Fibroblast of gingiva (primary cell): Measurements from ENCODE around the gene ANKS6.
A peak's percentile ranks its signal among the peaks of the same experiment; 100 is the strongest.

Experiments
- DNase-seq: peaks from one replicate; pipeline ENCODE4 v3.0.0-alpha.2; 2011; ENCODE audit warnings: low read depth

The ANKS6 gene

GRCh38 chr9:98736226-98736625, 60.1 kb downstream of the ANKS6 start:
- DNase-seq = no peak

DNA sequence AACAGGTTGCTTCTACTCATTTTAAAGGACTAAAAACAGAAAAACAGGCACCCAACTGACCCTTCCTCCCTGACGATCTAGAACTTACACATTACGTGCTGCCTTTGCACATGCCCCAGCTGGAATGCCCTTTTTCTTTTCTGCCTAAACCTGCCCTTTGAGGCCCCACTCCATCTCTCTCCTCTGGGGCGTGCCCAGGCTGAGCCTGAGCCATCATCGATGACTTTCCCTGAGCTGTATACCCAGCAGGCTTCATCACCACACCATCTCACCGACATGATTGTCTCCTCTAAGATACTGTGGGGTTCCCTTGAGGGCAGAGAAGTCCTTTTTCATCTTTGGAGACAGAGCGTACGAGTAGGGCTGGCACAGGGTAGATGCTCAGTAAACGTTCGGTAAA, 63.6 kb downstream of the ANKS6 start:
- DNase-seq = no peak

DNA sequence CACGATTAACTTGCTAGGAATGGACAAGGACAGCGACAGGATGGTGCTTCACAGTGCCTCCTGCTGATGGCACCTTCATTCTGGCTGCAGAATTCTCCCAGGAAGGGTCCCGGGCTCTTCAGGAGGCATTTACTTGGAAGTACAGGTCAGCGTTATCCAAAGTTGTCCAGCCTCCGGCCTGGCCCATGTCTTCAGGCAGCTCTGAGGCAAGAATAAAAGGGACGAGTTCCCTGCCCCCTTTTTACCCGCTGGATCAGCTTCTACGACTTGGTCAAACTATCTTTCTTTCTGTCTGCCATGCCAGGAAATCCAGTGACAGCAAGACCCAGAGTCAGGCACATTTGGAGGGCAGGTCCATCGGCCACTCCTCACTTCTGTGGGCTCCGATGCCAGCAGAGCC, 64.3 kb downstream of the ANKS6 start:
- DNase-seq = no peak

GRCh38 chr9:98730871-98731270, 65.5 kb downstream of the ANKS6 start:
- DNase-seq = no peak

- DNase-seq = no peak
Measured at GRCh38 chr9:98728500-98728899, 67.9 kb downstream of the ANKS6 start.

- DNase-seq = no peak
Measured at GRCh38 chr9:98727428-98727827, 68.9 kb downstream of the ANKS6 start.

DNA sequence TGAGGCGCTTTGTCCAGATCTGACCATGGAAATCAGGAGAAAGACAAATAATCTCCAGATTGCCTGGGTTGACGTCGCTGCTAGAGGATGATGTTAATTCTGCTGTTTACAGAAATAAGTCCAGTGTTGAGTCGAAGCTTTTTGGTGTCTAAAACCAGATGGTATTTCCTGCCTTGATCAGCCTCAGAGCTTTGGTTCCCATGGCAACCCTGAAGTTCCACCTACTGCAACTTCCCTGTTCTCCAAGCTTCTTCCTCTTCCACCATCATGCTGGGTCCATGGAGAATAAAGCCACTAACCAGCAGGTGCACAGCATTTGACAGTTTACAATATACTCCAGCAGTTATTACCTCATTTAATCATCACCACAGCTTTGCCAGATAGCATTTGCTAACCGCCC, 69.6 kb downstream of the ANKS6 start:
- DNase-seq = peak; percentile 31

- no peak for DNase-seq
Measured at GRCh38 chr9:98724810-98725530, 71.4 kb downstream of the ANKS6 start.

GRCh38 chr9:98721643-98722042, 74.7 kb downstream of the ANKS6 start:
- no peak for DNase-seq

DNA sequence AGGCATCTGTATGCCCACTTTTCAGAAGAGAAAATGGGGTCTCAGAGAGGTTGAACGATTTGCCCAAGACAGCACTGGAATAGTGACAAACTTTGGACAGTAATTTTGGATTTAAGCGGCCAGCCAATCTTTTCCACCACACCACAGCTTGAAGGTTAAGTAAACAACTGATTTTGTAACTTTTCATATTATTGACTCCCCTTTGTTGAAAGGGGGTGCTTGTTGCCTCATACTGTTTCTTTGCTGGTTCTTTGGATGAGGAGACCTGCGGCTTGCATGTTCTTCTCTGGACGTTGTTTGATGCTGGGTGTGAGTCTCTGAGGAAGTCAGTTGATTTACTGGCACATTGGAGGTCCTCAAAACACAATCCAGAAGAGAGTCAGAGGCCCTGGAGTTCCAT, 76.0 kb downstream of the ANKS6 start:
- DNase-seq = no peak

DNA sequence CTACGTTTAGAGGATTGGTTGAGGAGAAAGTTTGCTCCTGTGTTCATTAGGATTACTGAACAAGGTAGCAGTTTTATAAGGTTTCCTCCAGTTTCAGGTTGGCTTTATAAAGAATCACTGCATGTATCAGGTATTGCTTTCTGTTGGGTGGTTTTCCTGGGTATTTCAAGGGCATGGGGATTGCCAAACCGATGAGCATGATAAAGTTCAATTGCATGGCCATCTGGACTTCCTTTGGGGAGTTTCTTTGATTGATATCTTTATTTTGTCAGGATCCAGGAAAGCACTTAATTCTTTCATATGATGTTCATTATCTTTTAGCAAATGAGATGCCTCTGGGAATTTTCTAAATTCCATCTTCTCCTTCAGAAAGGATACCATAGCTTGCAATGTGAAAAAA, 77.3 kb downstream of the ANKS6 start:
- no peak for DNase-seq

GRCh38 chr9:98714833-98715232, 81.5 kb downstream of the ANKS6 start:
- DNase-seq = no peak

DNA sequence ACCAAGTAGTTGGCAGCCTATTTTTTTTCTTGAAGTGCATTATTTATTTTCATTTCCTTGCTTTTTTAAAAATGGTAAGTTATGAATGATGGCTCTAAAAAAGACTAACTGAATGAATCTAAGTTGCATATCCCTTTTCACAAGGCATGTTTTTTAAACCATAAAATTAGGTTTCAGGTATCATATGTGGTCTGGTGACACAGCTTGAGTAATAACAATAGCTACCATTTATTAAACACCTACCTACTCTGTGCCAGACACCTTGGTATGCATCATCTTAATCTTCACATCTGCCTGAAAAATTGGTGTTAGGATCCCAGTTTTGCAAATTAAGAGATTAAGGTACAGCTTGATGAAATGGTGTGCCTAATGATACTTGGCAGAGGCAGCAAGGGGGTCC, 83.4 kb downstream of the ANKS6 start:
- no peak for DNase-seq

DNA sequence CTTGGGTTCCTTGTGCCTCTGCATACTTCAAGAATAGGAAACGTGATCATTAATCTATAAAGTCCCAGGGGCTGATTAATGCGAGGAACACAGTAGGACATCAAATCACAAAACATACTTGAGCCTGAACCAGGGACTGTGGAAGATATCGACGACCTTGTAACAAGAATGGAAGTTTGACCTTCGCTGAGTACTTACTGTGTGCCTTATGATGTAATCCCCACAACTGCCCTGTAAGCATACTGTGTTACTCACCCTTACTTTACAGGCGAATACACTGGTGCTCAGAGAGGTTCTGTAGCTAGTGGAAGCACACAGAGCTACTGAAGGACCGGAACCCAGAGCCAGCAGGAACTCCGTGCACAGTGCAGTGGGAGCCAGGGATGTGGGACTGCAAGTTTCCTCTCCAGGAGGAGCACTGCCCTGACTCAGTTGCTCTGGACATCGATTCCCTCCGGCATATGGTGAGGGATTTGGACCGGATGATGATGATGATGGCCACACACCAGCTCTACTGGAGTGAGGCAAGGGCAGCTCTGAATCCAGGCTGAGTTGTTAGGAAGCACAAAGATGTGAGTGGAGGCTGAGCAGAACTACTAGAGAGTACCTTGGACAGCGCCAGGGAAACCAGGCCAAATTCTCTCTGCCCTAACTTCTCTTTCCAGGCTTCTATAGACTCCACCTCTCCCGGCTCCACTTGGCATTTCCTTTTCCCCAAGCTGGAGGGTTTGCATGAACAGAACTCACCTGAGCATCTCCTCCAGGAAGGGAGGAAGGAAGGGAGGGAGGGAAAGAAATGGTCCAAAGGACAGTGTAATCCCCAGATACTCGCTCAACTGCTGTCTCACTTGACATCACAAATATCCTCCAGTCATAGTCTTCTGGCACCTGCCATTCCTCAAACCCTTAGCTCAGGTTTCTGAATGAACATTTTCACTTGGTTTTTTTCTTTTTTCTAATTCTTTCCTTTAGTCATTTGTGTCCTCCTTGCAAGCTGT, 86.1 kb downstream of the ANKS6 start:
- DNase-seq = peak; percentile 34

- no peak for DNase-seq
Measured at GRCh38 chr9:98708933-98709911, 87.1 kb downstream of the ANKS6 start, which contains the start of gene GABBR2. Gene GABBR2, minus strand, starts transcription at chr9:98708935. Its CDS starts 198 bp downstream, at chr9:98708737.

DNA sequence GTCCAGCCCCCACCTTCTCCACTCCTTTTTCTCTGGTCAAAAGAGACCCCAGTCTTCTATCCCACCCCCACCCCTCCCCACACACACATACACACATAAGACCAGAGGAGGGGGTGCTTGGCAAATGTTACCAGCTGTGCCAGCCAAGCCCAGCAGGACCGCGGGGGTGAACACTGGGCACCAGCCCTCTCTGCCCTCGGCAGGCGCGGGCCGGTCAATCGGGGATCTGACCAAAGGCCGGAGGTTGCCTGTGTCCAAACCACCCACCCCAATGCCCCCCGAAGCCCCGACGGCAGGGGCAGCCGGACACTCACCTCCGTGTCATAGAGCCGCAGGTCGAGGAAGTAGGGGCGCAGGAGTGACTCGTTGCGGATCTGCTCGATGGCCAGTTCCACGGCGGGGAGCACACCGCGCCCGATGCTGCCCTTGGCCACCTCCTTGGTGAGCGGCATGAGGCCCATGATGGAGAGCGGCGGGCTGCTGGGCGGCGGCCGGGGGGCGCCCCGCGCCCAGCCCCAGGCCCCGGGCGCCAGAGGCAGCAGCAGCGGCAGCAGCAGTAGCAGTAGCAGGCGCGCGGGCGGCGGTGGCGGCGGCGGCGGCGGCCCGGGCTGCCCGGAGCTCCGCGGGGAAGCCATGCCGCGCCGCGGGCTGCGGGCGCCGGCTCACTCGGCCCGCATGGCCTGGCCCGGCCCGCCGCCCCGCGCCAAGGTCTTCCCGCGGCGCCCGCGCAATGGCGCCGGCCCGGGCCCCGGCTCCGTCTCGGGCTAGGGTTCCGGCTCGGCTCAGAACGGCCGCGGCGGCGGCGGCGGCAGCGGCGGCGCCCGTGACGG, 88.0 kb downstream of the ANKS6 start:
- no peak for DNase-seq

- DNase-seq = peak; percentile 60
Measured at GRCh38 chr9:98707166-98708102, 88.9 kb downstream of the ANKS6 start.

- no peak for DNase-seq
Measured at GRCh38 chr9:98706651-98707165, 89.6 kb downstream of the ANKS6 start.

GRCh38 chr9:98702835-98703380, 93.4 kb downstream of the ANKS6 start:
- DNase-seq = no peak
